ENCODE measurements around the gene RPTOR.

RPTOR gene

DNA sequence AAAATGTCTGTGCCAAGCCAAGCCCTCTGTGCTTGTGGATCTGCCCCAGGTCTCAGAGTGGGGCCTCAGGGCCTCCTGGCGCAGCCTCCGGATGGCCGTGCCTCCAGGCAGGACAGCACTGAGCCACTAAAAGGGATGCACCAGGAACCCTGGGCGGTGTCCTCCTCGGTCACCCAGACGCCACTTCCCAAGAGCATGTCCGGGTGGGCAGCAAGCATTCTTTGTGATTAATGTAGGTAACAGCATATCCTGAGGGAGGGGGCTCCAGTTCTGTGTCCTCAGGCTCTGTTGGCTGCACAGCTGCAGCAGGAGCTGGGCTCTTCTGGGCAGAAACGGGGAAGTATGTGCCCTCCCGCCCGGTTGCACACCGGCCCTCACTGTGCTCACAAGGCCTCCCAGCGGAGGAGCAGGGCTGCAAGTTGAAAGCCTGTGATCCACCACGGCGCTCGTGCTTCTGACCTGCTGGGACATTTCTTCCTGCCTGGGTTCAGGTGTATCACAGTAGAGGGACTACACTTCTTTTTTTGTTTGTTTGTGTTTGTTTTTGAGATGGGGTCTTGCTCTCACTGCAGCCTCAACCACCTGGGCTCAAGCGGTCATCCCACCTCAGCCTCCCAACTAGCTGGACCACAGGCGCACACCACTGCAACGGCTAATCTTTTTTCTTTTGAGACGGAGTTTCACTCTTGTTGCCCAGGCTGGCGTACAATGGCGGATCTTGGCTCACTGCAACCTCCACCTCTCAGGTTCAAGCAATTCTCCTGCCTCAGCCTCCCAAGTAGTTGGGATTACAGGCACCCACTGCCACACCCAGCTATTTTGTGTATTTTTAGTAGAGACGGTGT lies 409.1 kb downstream of the RPTOR start:
- TF ChIP-seq, protein P1, sequence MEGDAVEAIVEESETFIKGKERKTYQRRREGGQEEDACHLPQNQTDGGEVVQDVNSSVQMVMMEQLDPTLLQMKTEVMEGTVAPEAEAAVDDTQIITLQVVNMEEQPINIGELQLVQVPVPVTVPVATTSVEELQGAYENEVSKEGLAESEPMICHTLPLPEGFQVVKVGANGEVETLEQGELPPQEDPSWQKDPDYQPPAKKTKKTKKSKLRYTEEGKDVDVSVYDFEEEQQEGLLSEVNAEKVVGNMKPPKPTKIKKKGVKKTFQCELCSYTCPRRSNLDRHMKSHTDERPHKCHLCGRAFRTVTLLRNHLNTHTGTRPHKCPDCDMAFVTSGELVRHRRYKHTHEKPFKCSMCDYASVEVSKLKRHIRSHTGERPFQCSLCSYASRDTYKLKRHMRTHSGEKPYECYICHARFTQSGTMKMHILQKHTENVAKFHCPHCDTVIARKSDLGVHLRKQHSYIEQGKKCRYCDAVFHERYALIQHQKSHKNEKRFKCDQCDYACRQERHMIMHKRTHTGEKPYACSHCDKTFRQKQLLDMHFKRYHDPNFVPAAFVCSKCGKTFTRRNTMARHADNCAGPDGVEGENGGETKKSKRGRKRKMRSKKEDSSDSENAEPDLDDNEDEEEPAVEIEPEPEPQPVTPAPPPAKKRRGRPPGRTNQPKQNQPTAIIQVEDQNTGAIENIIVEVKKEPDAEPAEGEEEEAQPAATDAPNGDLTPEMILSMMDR (IDR thresholded peaks at IDR 0.05; ENCODE audit: low read depth, low read length), result no peak
- DNase-seq (ENCODE audit: low read depth in 2 of 2), result no peak
- no peak overlapping the region for H3K4me3 ChIP-seq (replicated peaks in 1 of 2; ENCODE audit: low read depth in 2 of 2, low read length in 2 of 2)

DNA sequence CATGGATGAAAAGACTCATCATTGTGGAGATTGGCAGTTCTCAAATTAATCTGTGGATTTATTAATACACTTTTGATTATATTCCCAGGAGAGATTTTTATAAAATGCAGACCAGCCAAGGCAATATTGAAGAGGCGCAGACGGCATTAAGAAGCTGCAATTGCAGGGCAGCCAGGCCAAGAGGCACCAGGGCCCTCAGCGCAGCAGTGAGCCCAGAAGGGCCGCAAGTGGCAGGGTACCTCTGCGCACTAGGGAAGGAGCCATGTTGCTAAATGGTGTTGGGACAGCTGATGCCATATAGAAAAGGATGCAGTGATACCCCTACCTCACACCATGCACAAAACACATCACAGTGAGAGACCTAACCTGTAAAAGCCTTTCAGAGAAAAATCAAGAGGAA lies 410.4 kb downstream of the RPTOR start:
- TF ChIP-seq, protein P1 (IDR thresholded peaks at IDR 0.05; ENCODE audit: low read depth, low read length), result no peak
- H3K4me3 ChIP-seq (replicated peaks in 1 of 2; ENCODE audit: low read depth in 2 of 2, low read length in 2 of 2), result no peak overlapping the region
- no peak for DNase-seq (ENCODE audit: low read depth in 2 of 2)

GRCh38 chr17:80955671-80956280 lies 411.1 kb downstream of the RPTOR start:
- no peak for DNase-seq (ENCODE audit: low read depth in 2 of 2)
- no peak overlapping the region for H3K4me3 ChIP-seq (replicated peaks in 1 of 2; ENCODE audit: low read depth in 2 of 2, low read length in 2 of 2)
- TF ChIP-seq, protein P1 (IDR thresholded peaks at IDR 0.05; ENCODE audit: low read depth, low read length), result no peak

- DNase-seq (ENCODE audit: low read depth in 2 of 2), result no peak
- no peak overlapping the region for H3K4me3 ChIP-seq (replicated peaks in 1 of 2; ENCODE audit: low read depth in 2 of 2, low read length in 2 of 2)
- TF ChIP-seq, protein P1 (IDR thresholded peaks at IDR 0.05; ENCODE audit: low read depth, low read length), result no peak
These were observed 411.9 kb downstream of the RPTOR start for GRCh38 chr17:80956321-80957190.

GRCh38 chr17:80957461-80957941 lies 412.9 kb downstream of the RPTOR start:
- TF ChIP-seq, protein P1 (IDR thresholded peaks at IDR 0.05; ENCODE audit: low read depth, low read length), result no peak
- no peak for DNase-seq (ENCODE audit: low read depth in 2 of 2)

DNA sequence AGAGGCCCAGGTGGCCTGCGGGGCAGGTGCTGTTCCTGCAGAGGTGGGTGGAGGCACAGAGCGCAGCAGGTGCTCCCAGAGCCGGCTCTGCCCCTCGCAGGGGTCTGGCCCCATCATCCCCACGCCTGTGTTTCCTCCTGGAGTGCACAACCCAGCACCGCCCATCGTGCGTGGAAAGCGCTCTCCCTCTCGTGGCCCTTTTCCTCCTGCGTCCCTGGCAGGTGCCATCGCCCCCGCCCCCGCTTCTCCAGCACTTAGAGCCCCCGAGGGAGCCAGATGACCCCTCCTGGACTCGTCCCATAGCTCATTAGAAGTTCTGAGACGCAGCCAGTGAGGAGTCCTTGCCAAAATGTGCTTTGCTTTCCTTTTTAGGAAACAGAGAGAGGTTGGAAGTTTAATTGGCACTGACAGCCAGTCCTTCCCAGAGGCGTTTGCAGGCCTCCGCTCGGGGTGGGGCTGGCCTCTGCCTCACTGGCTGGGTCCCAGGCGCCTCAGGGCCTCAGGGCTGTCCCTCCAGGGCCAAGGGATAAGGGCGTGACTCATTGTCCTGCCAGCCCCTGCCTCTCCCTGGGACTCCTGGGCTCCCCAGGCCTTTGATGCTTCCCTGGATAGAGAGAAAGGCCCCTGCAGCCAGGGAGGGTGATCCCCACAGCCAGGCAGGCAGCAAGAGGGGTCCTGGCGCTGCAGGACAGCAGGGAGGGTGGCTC lies 414.8 kb downstream of the RPTOR start:
- no peak overlapping the region for H3K4me3 ChIP-seq (replicated peaks in 1 of 2; ENCODE audit: low read depth in 2 of 2, low read length in 2 of 2)
- DNase-seq (ENCODE audit: low read depth in 2 of 2), result peak; percentile 39 to 85

More at GRCh38 chr17:80957461-80957941, 412.9 kb downstream of the RPTOR start:
- H3K4me3 ChIP-seq (replicated peaks in 1 of 2; ENCODE audit: low read depth in 2 of 2, low read length in 2 of 2), result no peak overlapping the region

More for the DNA sequence above, 414.8 kb downstream of the RPTOR start:
- TF ChIP-seq, protein P1 (IDR thresholded peaks at IDR 0.05; ENCODE audit: low read depth, low read length), result no peak

Measured in cardiac fibroblast (primary cell).